ENCODE measurements around the gene HHAT.

HHAT gene

GRCh38 chr1:210361665-210362064 lies 33.0 kb downstream of the HHAT start:
- no peak for TF ChIP-seq CTCF (conservative IDR thresholded peaks at IDR 0.05)
- no peak for TF ChIP-seq ZFX (IDR thresholded peaks at IDR 0.05)
- no peak overlapping the region for H3K27ac ChIP-seq

DNA sequence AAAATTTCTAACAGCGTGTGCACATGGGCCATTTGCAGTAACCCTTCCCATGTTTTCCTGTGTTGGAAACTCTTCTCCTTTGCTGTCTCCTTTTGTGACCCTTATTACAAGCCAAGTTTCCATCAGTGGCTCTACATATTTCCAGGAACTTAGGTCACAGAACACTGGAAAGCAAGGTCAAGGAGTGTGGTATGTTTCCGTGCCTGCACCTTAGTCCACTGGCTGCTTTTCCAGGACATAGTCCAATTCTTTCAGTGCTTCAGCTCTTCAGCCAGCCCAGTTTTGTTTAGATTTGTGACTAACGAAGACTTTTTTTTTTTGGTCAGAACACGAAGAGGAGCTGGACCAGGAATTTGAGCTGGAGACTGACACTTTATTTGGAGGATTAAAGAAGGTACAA lies 33.8 kb downstream of the HHAT start:
- H3K27ac ChIP-seq: no peak overlapping the region
- TF ChIP-seq CTCF (conservative IDR thresholded peaks at IDR 0.05): no peak

- no peak overlapping the region for H3K27ac ChIP-seq
- no peak for TF ChIP-seq ZFX (IDR thresholded peaks at IDR 0.05)
- TF ChIP-seq CTCF (conservative IDR thresholded peaks at IDR 0.05): no peak
These were observed 34.4 kb downstream of the HHAT start for GRCh38 chr1:210363119-210363518.

GRCh38 chr1:210364479-210364878 lies 35.8 kb downstream of the HHAT start:
- TF ChIP-seq ZFX (IDR thresholded peaks at IDR 0.05) (no peak), CTCF (conservative IDR thresholded peaks at IDR 0.05) (no peak)
- no peak overlapping the region for H3K27ac ChIP-seq

- TF ChIP-seq CTCF (conservative IDR thresholded peaks at IDR 0.05) (no peak), ZFX (IDR thresholded peaks at IDR 0.05) (no peak)
- no peak overlapping the region for H3K27ac ChIP-seq
These were observed 38.1 kb downstream of the HHAT start for GRCh38 chr1:210366767-210367166.

DNA sequence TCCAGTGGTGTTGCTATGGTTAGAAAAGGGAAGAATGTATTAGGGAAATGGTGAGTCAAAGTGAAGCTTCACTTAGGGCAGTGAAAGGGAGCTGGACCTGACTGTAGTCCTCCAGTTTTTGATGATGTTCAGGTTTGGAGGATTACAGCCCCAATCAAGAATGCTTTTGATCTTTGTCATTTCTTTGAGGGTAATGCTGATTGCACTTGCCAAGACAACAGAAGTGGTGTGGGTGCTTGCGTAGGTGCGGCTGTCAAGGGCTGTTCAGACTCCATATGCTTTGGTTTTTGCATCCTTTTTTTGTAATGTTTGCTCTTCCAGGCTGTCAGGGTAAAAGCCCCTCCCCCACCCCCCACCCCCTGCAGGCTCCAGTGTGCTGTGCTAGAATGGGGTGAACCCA lies 38.9 kb downstream of the HHAT start:
- TF ChIP-seq CTCF (conservative IDR thresholded peaks at IDR 0.05): no peak
- H3K27ac ChIP-seq: no peak overlapping the region

DNA sequence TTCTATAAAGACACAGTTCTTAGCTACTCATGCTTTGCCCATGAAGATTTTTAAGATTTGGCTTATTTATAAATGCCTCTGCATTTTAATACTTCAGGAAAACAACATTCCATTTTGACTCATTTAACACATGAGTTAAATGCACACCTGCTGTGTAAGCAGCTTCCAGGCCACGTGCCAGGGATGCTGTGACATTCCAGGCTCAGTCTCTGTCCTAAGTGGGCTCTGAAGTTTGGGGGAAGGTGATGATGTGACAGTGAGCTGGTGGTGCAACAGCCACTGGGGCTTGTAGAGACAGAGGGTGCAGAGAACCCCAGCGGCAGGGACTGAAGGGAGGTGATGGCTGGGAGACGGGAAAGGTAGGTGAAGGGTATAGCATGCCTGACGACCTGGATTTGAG lies 40.7 kb downstream of the HHAT start:
- TF ChIP-seq CTCF (conservative IDR thresholded peaks at IDR 0.05) (no peak), ZFX (IDR thresholded peaks at IDR 0.05) (no peak)

More for the DNA sequence above, 40.7 kb downstream of the HHAT start:
- no peak overlapping the region for H3K27ac ChIP-seq
